PC-9 (cell line): ENCODE results near the gene TLCD3A. TPM values are rescaled to one million over a fixed set of nuclear protein-coding genes. Genes with fewer than 3 reads are reported as not detected.
"Not testable (repeated sequence)": the region's sequence is repeated elsewhere in the genome, so short reads cannot be mapped to it uniquely, and the experiment has no call there.

Experiments
- BruUV-seq: library from RNA; stranded (reverse); fragments of 400-500 nt; replicated peaks from 2 replicates; lab custom pipeline; 2021; lab: Mats Ljungman, UMichigan
- CTCF ChIA-PET: fragments of 300-600 bp; sonication (Branson Sonifier 250); formaldehyde crosslinking; loops from one replicate; lab custom pipeline; 2022; ENCODE audit warnings: antibody characterized with exemption; lab: Charles Lee
- POLR2A ChIA-PET: fragments of 300-600 bp; sonication (Branson Sonifier 250); formaldehyde crosslinking; loops from one replicate; lab custom pipeline; 2022; ENCODE audit warnings: antibody characterized with exemption; ENCODE audit not compliant: unreplicated experiment; lab: Charles Lee
- DNase-seq, 2 experiments: peaks; one replicate each; pipeline versions ENCODE4 v3.0.0 to v3.0.0-alpha.2; 2015 to 2022; ENCODE audit warnings: mixed read lengths in 1 of 2
- H2AFZ ChIP-seq: fragments of 200-600 bp; sonication (generic); 2 replicates; pipeline ENCODE4 v1.8.1; 2017; ENCODE audit warnings: antibody characterized with exemption
- H3F3A ChIP-seq: fragments of 200-600 bp; sonication (generic); 2 replicates; pipeline ENCODE4 v1.8.1; 2017; ENCODE audit warnings: antibody characterized with exemption, mild to moderate bottlenecking, low read depth; ENCODE audit not compliant: insufficient read depth
- H3K27ac ChIP-seq: fragments of 200-600 bp; sonication (generic); 2 replicates; pipeline ENCODE4 v1.6.1; 2016; ENCODE audit warnings: mixed run types
- H3K27me3 ChIP-seq: fragments of 200-600 bp; sonication (generic); 2 replicates; pipeline ENCODE4 v1.6.1; 2016; ENCODE audit warnings: low read depth, mixed run types; ENCODE audit not compliant: insufficient read depth
- H3K36me3 ChIP-seq: fragments of 200-600 bp; sonication (generic); 2 replicates; pipeline ENCODE4 v1.6.1; 2016; ENCODE audit warnings: low read depth, mixed run types
- H3K4me1 ChIP-seq: fragments of 200-600 bp; sonication (generic); replicated peaks from 2 replicates; pipeline ENCODE4 v1.6.1; 2016; ENCODE audit warnings: mixed run types; ENCODE audit not compliant: insufficient read depth
- H3K4me2 ChIP-seq: fragments of 200-600 bp; sonication (generic); 2 replicates; pipeline ENCODE4 v1.6.1; 2017; ENCODE audit warnings: mixed run types
- H3K4me3 ChIP-seq: fragments of 200-600 bp; sonication (generic); 2 replicates; pipeline ENCODE4 v1.6.1; 2016; ENCODE audit warnings: mixed run types
- H3K79me2 ChIP-seq: fragments of 200-600 bp; sonication (generic); 2 replicates; pipeline ENCODE4 v1.6.1; 2017; ENCODE audit warnings: low read depth, mixed run types
- H3K9me2 ChIP-seq: fragments of 200-600 bp; sonication (generic); 2 replicates; pipeline ENCODE4 v1.8.1; 2017; ENCODE audit warnings: mild to moderate bottlenecking; ENCODE audit not compliant: insufficient read depth
- H3K9me3 ChIP-seq: fragments of 200-600 bp; sonication (generic); 2 replicates; pipeline ENCODE4 v1.8.1; 2016; ENCODE audit warnings: low read depth; ENCODE audit not compliant: insufficient read depth
- H4K20me1 ChIP-seq: fragments of 200-600 bp; sonication (generic); 2 replicates; pipeline ENCODE4 v1.8.1; 2017; ENCODE audit not compliant: insufficient read depth
- EZH2 ChIP-seq: fragments of 200-600 bp; sonication (generic); IDR thresholded peaks from 2 replicates; pipeline ENCODE4 v1.8.0; 2017; ENCODE audit warnings: antibody characterized with exemption, low read depth
- intact Hi-C: fragments of 100-400 bp; cut with micrococcal nuclease; formaldehyde crosslinking; loops from one replicate; pipeline ENCODE4 v1.10.0; 2022; ENCODE audit not compliant: unreplicated experiment
- total RNA-seq: library from RNA; stranded (reverse); gene quantifications from 2 replicates; pipeline ENCODE4 v1.2.3, GENCODE V29; 2021
- TF ChIP-seq, protein P1 (sequence below): fragments of 200-600 bp; sonication (generic); conservative IDR thresholded peaks from 2 replicates; pipeline ENCODE4 v1.6.1; 2017; ENCODE audit warnings: mixed run types, antibody characterized with exemption, mild to moderate bottlenecking, moderate library complexity

Gene TLCD3A
- total RNA-seq, 1 experiment from 2014 or later = 13.4 TPM

DNA sequence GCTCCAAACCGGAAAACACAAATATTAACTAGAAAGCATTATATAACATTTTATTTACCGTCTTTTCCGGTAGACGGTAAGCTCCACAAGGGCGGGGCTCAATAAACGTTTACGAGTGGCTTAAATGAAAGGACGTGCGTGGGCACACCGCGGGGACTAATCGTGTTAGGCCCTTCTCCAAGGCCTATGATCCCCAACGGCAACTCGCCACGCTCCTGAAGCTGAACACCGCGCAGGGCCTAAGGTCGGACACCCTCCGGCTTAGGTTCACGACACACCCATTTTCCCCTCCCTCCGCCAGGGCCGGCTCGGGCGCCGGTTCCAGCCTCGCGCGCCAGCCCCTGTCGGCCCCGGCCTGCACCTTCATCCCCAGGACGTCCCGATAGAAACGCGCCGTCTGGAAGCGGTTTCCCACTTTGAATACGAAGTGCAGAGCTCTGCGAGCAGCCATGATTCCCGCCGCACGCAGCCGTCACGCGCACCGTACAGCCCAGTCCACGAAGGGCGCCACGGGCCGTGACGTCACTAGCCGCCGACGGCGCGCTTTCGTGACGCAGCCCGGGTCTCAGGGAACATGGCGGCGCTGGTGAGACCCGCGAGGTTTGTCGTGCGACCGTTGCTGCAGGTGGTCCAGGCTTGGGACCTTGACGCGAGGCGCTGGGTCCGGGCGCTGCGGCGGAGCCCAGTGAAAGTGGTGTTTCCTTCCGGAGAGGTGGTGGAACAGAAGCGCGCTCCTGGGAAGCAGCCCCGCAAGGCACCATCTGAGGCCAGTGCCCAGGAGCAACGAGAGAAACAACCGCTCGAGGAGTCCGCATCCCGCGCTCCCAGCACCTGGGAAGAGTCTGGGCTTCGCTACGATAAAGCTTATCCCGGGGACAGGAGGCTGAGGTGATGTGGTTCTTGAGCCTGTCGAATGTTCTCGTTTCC lies 49.7 kb downstream of the TLCD3A start, which contains the start of the genes GLOD4 and MRM3:
TSS of gene GLOD4 (minus strand) at position 476 of the 927 bp plus-strand sequence. CDS start at position 451, 25 bp downstream.
TSS of gene MRM3 (plus strand) at position 549 of the 927 bp plus-strand sequence. CDS start at position 575, 26 bp downstream.
- CTCF ChIA-PET = interaction anchor here (1.4 to 2.6 kb wide), 2 partner anchors 198 to 214 kb away, joined by 4 to 13 read pairs; partner anchors contain the start of genes NXN and TIMM22
- H3F3A ChIP-seq = no peaks in the 10 kb centered on the region; the same call in 1 of the 2 replicates
- H3K27me3 ChIP-seq = no peaks in the 10 kb centered on the region
- peak within 1 kb of the TSS; percentile 47 for H3K27ac ChIP-seq
- intact Hi-C loops = loop anchor here (2.0 to 5.0 kb wide), 2 partner anchors 199 to 215 kb away; partner anchors contain the start of gene TIMM22
- peak within 1 kb of the TSS; percentile 96 for H2AFZ ChIP-seq
- peak; percentile 67 to 90 for DNase-seq
- H3K4me1 ChIP-seq = peaks cover 17% of the 10 kb centered on the region
- peak within 1 kb of the TSS; percentile 92 for H3K4me3 ChIP-seq
- TF ChIP-seq, protein P1, sequence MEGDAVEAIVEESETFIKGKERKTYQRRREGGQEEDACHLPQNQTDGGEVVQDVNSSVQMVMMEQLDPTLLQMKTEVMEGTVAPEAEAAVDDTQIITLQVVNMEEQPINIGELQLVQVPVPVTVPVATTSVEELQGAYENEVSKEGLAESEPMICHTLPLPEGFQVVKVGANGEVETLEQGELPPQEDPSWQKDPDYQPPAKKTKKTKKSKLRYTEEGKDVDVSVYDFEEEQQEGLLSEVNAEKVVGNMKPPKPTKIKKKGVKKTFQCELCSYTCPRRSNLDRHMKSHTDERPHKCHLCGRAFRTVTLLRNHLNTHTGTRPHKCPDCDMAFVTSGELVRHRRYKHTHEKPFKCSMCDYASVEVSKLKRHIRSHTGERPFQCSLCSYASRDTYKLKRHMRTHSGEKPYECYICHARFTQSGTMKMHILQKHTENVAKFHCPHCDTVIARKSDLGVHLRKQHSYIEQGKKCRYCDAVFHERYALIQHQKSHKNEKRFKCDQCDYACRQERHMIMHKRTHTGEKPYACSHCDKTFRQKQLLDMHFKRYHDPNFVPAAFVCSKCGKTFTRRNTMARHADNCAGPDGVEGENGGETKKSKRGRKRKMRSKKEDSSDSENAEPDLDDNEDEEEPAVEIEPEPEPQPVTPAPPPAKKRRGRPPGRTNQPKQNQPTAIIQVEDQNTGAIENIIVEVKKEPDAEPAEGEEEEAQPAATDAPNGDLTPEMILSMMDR = 0 out of 2 replicates have a peak, but pooled peaks have one; percentile 16
- TF ChIP-seq EZH2 = no peak
- H3K79me2 ChIP-seq = peaks cover 72% of the 10 kb centered on the region
- BruUV-seq = TSS peak; percentile 56
- peaks cover 3% of the 10 kb centered on the region; the same call in 1 of the 2 replicates for H4K20me1 ChIP-seq
- H3K9me3 ChIP-seq = no peaks in the 10 kb centered on the region
- POLR2A ChIA-PET = interaction anchor here (0.5 to 0.8 kb wide), 6 partner anchors 43 to 215 kb away, joined by 3 to 5 read pairs (median 4); partner anchors contain the start of gene TIMM22
- H3K9me2 ChIP-seq = no peaks in the 10 kb centered on the region
- peak within 1 kb of the TSS; percentile 90 for H3K4me2 ChIP-seq
- 0 out of 2 replicates have a peak, but pooled peaks cover 12% of the 10 kb centered on the region for H3K36me3 ChIP-seq

- ChIA-PET POLR2A (no interaction called here), CTCF (no interaction called here)
- Histone ChIP-seq H3K36me3 (0 out of 2 replicates have a peak, but pooled peaks cover 10% of the 10 kb centered on the region), H3K9me3 (no peaks in the 10 kb centered on the region), H3K4me2 (peak overlapping the region; percentile 90), H3K79me2 (peaks cover 66% of the 10 kb centered on the region), H3K4me3 (peak overlapping the region; percentile 92; the same call in 1 of the 2 replicates), H3K4me1 (peaks cover 17% of the 10 kb centered on the region), H4K20me1 (no peaks in the 10 kb centered on the region; the same call in none of the 2 replicates), H2AFZ (no peak overlapping the region), H3K27me3 (no peaks in the 10 kb centered on the region), H3K27ac (no peak overlapping the region), H3F3A (peaks cover 5% of the 10 kb centered on the region; the same call in 1 of the 2 replicates), H3K9me2 (no peaks in the 10 kb centered on the region)
- no TSS peak for BruUV-seq
- TF ChIP-seq EZH2 = no peak
- TF ChIP-seq, protein P1 = no peak
- intact Hi-C loops = loop anchor here (5.0 kb wide), 1 partner anchor 213 kb away; the partner anchor contains the start of gene TIMM22
- no peak for DNase-seq
Observed at GRCh38 chr17:784143-784542, 51.7 kb downstream of the TLCD3A start.

GRCh38 chr17:785901-786300 lies 53.5 kb downstream of the TLCD3A start:
- BruUV-seq, H3K9me3 ChIP-seq, H3K27me3 ChIP-seq, H3K4me2 ChIP-seq, H2AFZ ChIP-seq, H3F3A ChIP-seq, POLR2A ChIA-PET, CTCF ChIA-PET, H3K27ac ChIP-seq, H4K20me1 ChIP-seq, H3K4me3 ChIP-seq, intact Hi-C loops, DNase-seq, H3K9me2 ChIP-seq: not testable (repeated sequence)
- Histone ChIP-seq H3K36me3 (0 out of 2 replicates have a peak, but pooled peaks cover 18% of the 10 kb centered on the region), H3K4me1 (peaks cover 17% of the 10 kb centered on the region), H3K79me2 (peaks cover 51% of the 10 kb centered on the region)
